ENCODE results near the gene TACC2.

TACC2 gene

DNA sequence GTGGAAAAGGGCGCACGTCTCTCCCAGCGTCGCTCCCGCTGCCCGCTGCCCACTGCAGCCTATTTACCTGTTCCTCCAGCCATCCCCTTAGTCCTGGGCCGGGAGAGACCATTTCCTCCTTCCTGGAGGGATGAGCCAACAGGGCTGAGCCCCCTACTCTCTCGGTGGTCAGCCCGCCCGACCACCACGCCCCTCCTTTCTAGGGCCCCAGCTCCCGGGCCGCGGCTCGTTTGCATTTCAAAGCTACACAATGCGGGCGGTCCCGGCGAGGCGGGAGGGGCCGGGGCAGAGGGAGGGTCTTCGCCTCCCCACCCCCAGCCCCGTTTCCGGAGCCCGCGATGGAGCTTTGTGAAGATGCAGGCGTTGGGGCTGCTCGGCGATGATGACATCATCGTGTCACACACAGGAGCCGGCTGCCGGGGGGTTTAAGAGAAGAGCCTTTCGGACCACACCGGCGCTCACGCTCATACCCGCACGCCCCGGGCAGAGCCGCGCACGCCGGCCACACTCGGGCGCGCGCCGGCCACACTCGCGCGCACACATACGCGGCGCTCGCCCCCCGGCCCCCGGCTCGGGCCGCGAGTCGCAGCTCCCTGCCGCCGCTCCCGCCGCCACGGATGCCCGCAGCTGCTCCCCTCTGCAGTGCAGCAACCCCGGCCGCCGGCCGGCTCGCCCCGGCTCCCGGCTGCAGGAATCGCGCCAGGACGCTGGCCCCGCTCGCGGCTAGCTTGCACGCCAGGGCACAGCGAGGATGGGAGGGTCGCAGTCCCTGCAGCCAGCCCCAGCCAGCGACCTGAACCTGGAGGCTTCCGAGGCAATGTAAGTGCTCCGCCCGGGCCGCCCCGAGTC, 174.4 kb downstream of the TACC2 start:
- TF ChIP-seq, protein P1, sequence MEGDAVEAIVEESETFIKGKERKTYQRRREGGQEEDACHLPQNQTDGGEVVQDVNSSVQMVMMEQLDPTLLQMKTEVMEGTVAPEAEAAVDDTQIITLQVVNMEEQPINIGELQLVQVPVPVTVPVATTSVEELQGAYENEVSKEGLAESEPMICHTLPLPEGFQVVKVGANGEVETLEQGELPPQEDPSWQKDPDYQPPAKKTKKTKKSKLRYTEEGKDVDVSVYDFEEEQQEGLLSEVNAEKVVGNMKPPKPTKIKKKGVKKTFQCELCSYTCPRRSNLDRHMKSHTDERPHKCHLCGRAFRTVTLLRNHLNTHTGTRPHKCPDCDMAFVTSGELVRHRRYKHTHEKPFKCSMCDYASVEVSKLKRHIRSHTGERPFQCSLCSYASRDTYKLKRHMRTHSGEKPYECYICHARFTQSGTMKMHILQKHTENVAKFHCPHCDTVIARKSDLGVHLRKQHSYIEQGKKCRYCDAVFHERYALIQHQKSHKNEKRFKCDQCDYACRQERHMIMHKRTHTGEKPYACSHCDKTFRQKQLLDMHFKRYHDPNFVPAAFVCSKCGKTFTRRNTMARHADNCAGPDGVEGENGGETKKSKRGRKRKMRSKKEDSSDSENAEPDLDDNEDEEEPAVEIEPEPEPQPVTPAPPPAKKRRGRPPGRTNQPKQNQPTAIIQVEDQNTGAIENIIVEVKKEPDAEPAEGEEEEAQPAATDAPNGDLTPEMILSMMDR (IDR thresholded peaks at IDR 0.05; ENCODE audit: insufficient read depth, low read length, poor library complexity, severe bottlenecking), result no peak
- TF ChIP-seq EZH2phosphoT487 (conservative IDR thresholded peaks at IDR 0.05; ENCODE audit: low read length), result no peak
- H3K36me3 ChIP-seq (ENCODE audit: low read length), result no peaks in the 10 kb centered on the region
- H4K20me1 ChIP-seq (ENCODE audit: low read depth, low read length), result no peaks in the 10 kb centered on the region
- no peaks in the 10 kb centered on the region for H3K9me3 ChIP-seq (ENCODE audit: insufficient read depth, low read length)
- H3K4me2 ChIP-seq (ENCODE audit: low read depth, low read length, poor library complexity, severe bottlenecking), result no peak overlapping the region
- H3K79me2 ChIP-seq (ENCODE audit: insufficient read depth, low read length), result no peaks in the 10 kb centered on the region
- H3K27ac ChIP-seq (ENCODE audit: low read depth, low read length), result no peak overlapping the region
- no peak overlapping the region for H3K9ac ChIP-seq (ENCODE audit: low read length)
- H3K27me3 ChIP-seq (ENCODE audit: low read length), result no peaks in the 10 kb centered on the region
- no peaks in the 10 kb centered on the region for H3F3A ChIP-seq (ENCODE audit: insufficient read depth)
- no peak overlapping the region for H2AFZ ChIP-seq (ENCODE audit: low read depth, low read length, severe bottlenecking)
- H3K9me2 ChIP-seq (replicated peaks; ENCODE audit: insufficient read depth, low read length), result no peaks in the 10 kb centered on the region
- no peak overlapping the region for H3K4me3 ChIP-seq (ENCODE audit: insufficient read depth, low read length, poor library complexity, severe bottlenecking)

DNA sequence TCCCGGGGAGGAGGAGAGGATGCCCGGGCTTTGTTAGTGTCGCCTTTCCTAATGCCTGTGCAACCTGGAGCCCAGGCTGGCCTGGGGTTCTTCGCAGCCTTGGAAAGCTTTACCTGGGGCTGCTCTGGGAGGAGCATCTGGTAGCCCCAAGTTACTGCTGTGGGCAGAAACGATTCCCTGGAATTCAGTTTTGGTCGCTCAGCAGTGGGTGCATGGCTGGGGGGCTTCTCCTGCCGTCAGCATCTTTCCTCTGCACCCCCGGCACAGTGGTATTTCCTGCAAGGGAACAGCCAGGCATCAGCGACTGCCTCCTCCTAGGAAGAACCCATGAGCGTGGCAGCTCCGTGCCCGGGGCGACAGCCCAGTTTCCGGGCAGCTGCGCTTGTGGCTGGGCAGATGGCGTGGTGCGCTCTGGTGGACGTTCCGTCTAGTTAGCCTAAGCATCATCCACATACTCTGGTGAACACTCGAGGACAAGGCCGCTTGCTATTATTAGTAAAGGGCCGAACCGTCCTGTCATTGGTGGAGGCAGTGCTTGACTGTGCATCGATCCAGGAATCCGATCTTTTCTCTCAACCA, 175.1 kb downstream of the TACC2 start:
- TF ChIP-seq EZH2phosphoT487 (conservative IDR thresholded peaks at IDR 0.05; ENCODE audit: low read length), result no peak
- TF ChIP-seq, protein P1 (IDR thresholded peaks at IDR 0.05; ENCODE audit: insufficient read depth, low read length, poor library complexity, severe bottlenecking), result no peak
- Histone ChIP-seq H3K27me3 (ENCODE audit: low read length) (no peaks in the 10 kb centered on the region), H3K27ac (ENCODE audit: low read depth, low read length) (no peak overlapping the region), H3F3A (ENCODE audit: insufficient read depth) (no peaks in the 10 kb centered on the region), H3K9me2 (replicated peaks; ENCODE audit: insufficient read depth, low read length) (no peaks in the 10 kb centered on the region), H4K20me1 (ENCODE audit: low read depth, low read length) (no peaks in the 10 kb centered on the region), H3K9ac (ENCODE audit: low read length) (no peak overlapping the region), H3K9me3 (ENCODE audit: insufficient read depth, low read length) (no peaks in the 10 kb centered on the region), H3K4me3 (ENCODE audit: insufficient read depth, low read length, poor library complexity, severe bottlenecking) (no peak overlapping the region), H3K36me3 (ENCODE audit: low read length) (no peaks in the 10 kb centered on the region), H3K79me2 (ENCODE audit: insufficient read depth, low read length) (no peaks in the 10 kb centered on the region), H2AFZ (ENCODE audit: low read depth, low read length, severe bottlenecking) (no peak overlapping the region), H3K4me2 (ENCODE audit: low read depth, low read length, poor library complexity, severe bottlenecking) (no peak overlapping the region)

DNA sequence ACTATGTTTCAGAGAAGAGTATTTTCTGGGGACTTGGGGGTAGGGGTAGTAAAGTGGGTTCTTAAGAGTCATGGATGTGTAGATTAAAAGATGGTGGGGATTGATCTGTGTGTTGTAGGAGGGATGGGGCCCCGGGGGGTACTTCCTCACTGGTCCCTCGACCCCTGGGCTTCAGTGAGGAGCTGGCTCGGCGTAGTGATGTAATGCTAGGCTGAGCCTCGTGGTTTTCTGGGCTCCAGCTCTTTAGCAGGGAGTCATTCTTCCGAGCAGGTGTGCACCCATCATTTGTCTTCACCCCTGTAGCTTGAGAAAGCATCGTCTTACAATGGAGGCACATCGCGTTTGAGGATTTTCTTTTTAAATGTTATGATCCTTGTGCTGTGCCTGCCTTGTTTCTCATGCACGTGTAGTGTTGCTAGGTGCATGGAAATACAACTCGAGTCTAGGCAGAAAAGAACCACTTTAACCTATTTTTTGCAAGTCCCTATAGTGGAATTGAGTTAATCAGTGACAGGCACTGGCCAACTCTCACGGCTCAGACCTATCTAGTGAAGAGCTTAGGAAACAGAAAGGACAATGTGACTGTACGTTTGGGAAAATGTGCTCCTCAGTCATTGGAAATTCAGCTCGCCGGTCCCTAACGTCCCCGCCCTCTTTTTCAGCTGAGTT, 176.0 kb downstream of the TACC2 start:
- no peaks in the 10 kb centered on the region for H3K79me2 ChIP-seq (ENCODE audit: insufficient read depth, low read length)
- H3K27ac ChIP-seq (ENCODE audit: low read depth, low read length), result no peak overlapping the region
- no peak for TF ChIP-seq EZH2phosphoT487 (conservative IDR thresholded peaks at IDR 0.05; ENCODE audit: low read length)
- TF ChIP-seq, protein P1 (IDR thresholded peaks at IDR 0.05; ENCODE audit: insufficient read depth, low read length, poor library complexity, severe bottlenecking), result no peak
- no peaks in the 10 kb centered on the region for H3F3A ChIP-seq (ENCODE audit: insufficient read depth)
- no peaks in the 10 kb centered on the region for H3K36me3 ChIP-seq (ENCODE audit: low read length)
- no peak overlapping the region for H2AFZ ChIP-seq (ENCODE audit: low read depth, low read length, severe bottlenecking)
- no peak overlapping the region for H3K9ac ChIP-seq (ENCODE audit: low read length)
- H3K27me3 ChIP-seq (ENCODE audit: low read length), result no peaks in the 10 kb centered on the region
- H4K20me1 ChIP-seq (ENCODE audit: low read depth, low read length), result no peaks in the 10 kb centered on the region
- H3K9me2 ChIP-seq (replicated peaks; ENCODE audit: insufficient read depth, low read length), result no peaks in the 10 kb centered on the region
- H3K4me2 ChIP-seq (ENCODE audit: low read depth, low read length, poor library complexity, severe bottlenecking), result no peak overlapping the region
- no peaks in the 10 kb centered on the region for H3K9me3 ChIP-seq (ENCODE audit: insufficient read depth, low read length)
- no peak overlapping the region for H3K4me3 ChIP-seq (ENCODE audit: insufficient read depth, low read length, poor library complexity, severe bottlenecking)
